Kidney tubule cell (primary cell): ENCODE results near the gene SPRR2D.
A peak's percentile ranks its signal among the peaks of the same experiment; 100 is the strongest.
"Not testable (repeated sequence)": the region's sequence is repeated elsewhere in the genome, so short reads cannot be mapped to it uniquely, and the experiment has no call there.

Experiments
- DNase-seq: peaks from one replicate; pipeline ENCODE4 v3.0.0-alpha.2; 2018; ENCODE audit warnings: low spot score

The SPRR2D gene

GRCh38 chr1:153040950-153041631 is at the start of gene SPRR2D:
Gene SPRR2D, minus strand, starts transcription at chr1:153041120. Its CDS starts 774 bp downstream, at chr1:153040346.
- no peak for DNase-seq

GRCh38 chr1:153087652-153088051 is 46.7 kb upstream of the SPRR2D start:
- no peak for DNase-seq

- DNase-seq = no peak
These were observed 40.8 kb upstream of the SPRR2D start for GRCh38 chr1:153081736-153082135.

- DNase-seq = no peak
These were observed 32.1 kb upstream of the SPRR2D start for GRCh38 chr1:153072806-153073726.

GRCh38 chr1:153071511-153071910 is 30.6 kb upstream of the SPRR2D start, which contains the start of gene SPRR2B:
Gene SPRR2B, minus strand, starts transcription at chr1:153071611. Its CDS starts 772 bp downstream, at chr1:153070839.
- no peak for DNase-seq

- no peak for DNase-seq
These were observed 29.3 kb upstream of the SPRR2D start for GRCh38 chr1:153070243-153070642.

- DNase-seq = peak; percentile 66
These were observed 18.2 kb upstream of the SPRR2D start for GRCh38 chr1:153058826-153059784.

- DNase-seq = no peak
These were observed 17.2 kb upstream of the SPRR2D start for GRCh38 chr1:153058154-153058553.

GRCh38 chr1:153057375-153057774 is 16.5 kb upstream of the SPRR2D start, which contains the start of gene SPRR2A:
Gene SPRR2A, minus strand, starts transcription at chr1:153057512. Its CDS starts 777 bp downstream, at chr1:153056735.
- DNase-seq = peak; percentile 3

- DNase-seq = not testable (repeated sequence)
These were observed 15.2 kb upstream of the SPRR2D start for GRCh38 chr1:153056111-153056510.

GRCh38 chr1:153049211-153049610 is 8.3 kb upstream of the SPRR2D start:
- no peak for DNase-seq

- DNase-seq = no peak
These were observed 5.7 kb downstream of the SPRR2D start for GRCh38 chr1:153035211-153035610.

- DNase-seq = peak; percentile 81
These were observed 8.1 kb downstream of the SPRR2D start for GRCh38 chr1:153032677-153033308.

- no peak for DNase-seq
These were observed 8.8 kb downstream of the SPRR2D start for GRCh38 chr1:153032073-153032472.

- DNase-seq = peak; percentile 56
These were observed 10.0 kb downstream of the SPRR2D start, which contains the start of gene SPRR1B for GRCh38 chr1:153030895-153031294. Gene SPRR1B, plus strand, starts transcription at chr1:153031203. Its CDS starts 1,143 bp downstream, at chr1:153032346.

GRCh38 chr1:153028766-153029165 is 12.2 kb downstream of the SPRR2D start:
- DNase-seq = no peak

GRCh38 chr1:153025797-153026196 is 15.1 kb downstream of the SPRR2D start:
- DNase-seq = no peak

- DNase-seq = no peak
These were observed 16.5 kb downstream of the SPRR2D start for GRCh38 chr1:153024413-153024812.

GRCh38 chr1:153023109-153023508 is 17.8 kb downstream of the SPRR2D start:
- DNase-seq = no peak

GRCh38 chr1:153022340-153022739 is 18.6 kb downstream of the SPRR2D start:
- not testable (repeated sequence) for DNase-seq

GRCh38 chr1:153021829-153022228 is 19.1 kb downstream of the SPRR2D start:
- not testable (repeated sequence) for DNase-seq
